ENCODE results near the gene ZDBF2.
"Not testable (repeated sequence)": the region's sequence is repeated elsewhere in the genome, so short reads cannot be mapped to it uniquely, and the experiment has no call there.

ZDBF2 gene

DNA sequence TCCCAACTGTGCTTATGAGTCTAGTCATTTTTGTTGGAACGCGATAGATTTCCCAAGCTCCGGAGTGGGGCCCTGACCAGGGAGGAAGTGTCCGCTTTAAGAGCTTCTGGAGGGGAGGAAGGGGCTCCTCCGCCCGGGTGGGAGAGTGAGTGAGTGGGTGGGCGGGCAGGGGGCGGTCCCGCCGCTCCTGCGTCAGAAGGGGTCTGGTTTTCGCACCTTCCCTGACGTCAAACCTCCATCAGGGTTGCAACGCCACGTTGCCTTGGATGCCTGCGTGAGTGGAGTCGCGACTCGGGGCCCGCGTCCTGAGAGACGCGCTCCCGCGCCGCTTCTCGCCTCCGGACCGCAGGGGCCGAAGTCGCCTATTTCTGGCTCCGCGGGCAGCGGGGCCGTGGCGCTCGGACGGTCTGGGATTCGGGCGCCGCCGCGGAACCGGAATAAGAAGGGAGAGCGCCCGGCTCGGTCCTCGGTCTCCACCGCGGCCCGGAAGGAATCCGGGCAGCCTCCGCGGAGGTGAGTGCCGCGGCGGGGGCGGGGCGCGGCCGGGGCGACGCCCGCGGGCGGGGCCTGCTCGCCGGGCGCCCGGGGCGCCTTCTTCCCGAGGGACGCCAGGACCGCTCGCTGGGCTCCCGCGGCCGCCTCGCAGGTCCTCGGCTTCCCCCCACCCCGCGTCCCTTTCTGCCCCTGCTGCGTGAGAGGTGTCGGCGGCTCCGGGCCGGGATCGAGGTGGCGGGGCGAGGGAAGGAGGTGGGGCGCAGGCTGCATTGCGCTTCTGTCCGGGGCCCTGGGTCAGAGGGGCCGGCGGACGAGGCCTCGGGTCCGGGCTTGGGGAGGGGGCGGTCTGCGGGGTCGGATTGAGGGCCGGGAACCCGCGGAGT is at the start of gene ZDBF2:
Gene ZDBF2, plus strand, starts transcription at position 230 of the 878 bp plus-strand sequence. CDS start 7,187 bp downstream, outside the sequence.
- DNase-seq: peak; percentile 50
- peak; percentile 89 for ATAC-seq

DNA sequence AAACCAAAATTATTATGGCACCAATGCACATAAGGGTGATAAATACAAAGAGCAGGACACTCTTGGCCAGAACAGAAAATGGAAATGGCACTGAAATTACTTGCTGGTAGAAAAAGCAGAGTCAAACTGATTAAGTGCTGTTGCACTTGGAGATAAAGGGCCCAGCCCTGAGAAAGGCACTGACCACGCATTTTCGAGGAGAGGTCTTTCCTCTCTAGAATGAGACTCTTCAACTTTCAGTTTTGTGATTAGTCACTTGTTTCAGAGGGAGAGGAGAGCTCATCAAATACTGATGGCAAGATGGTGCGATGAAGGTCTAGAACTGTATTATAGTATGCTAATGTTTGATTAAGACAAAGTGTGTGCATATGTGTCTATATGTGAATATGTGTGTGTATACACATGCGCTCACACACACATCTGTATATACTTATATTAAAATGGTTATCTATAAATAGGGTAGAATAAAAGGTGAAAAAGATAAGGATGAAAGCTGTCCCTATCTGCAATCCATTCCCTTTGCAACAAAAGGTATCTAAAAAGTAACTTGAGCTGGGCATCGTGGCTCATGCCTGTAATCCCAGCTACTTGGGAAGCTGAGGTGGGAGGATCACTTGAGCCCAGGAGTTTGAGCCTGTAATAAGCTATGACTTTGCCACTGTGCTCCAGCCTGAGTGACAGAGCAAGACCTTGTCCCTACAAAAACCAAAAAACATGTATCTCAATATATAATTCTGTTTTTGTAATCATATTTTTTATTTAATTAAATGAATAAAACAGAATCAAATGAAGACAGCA is 48.8 kb upstream of the ZDBF2 start:
- ATAC-seq: no peak
- no peak for DNase-seq

DNA sequence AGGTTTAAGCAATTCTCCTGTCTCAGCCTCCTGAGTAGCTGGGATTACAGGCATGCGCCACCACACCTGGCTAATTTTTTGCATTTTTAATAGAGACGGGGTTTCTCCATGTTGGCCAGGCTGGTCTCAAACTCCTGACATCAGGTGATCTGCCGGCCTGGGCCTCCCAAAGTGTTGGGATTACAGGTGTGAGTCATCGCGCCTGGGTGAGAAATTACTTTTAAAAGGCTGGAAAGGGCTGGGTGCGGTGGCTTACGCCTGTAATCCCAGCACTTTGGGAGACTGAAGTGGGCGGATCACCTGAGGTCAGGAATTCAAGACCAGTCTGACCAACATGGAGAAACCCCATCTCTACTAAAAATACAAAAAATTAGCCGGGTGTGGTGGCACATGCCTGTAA is 45.8 kb upstream of the ZDBF2 start:
- not testable (repeated sequence) for ATAC-seq, DNase-seq

DNA sequence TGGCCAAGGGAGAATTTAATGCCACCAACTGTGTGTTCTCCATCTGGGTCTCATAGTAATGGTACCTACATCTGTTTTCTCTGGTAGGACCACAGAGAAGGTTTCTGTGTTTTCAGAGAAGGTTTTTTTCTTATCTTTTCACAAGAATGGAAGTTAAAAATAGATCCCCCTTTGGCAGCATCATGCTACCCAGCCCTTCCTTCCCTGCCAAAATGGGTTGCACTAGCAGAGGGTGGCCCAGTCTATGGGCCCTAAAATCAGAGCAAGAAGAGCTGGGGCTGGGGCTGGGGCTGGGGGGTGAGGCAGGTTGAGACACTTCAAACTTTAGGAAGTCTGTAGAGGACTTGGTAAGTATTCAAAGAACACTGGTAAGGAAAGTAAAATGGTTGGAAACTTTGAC is 44.8 kb upstream of the ZDBF2 start:
- ATAC-seq: no peak

DNA sequence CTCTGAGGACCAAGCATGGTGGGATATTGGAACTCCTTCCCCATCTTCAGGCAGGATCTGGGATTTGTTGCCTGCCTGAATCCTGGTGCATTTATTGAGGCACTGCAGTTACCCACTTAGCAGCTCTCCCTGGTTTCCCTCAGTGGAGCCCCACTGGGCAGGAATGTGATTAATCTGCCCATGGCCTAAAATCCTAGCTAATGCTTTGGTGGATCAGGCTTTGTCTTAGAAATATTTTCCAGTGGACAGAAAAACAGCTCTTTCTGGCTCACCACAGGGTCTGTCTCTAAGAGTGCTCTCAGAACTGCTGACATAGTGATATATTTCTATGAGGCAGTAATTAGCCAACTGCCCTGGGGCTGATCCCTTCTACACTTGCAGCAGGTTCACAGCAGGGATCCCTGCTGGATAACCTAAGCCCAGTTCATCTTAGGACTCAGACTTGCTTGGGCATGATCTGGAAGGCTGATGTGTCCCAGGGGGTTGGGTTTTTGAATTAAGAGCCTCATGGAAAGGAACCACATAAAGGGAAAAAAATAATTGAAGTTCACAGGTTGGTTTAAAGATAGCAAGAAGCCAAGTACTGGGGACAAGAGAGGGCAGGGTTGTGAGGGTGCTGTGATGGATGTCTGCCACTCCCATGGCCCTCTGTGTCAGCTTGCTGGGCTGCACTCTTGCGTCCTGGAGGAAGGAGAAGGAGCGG is 44.3 kb upstream of the ZDBF2 start:
- ATAC-seq: no peak
- DNase-seq: no peak

More for the DNA sequence above, 44.8 kb upstream of the ZDBF2 start:
- DNase-seq: no peak

DNA sequence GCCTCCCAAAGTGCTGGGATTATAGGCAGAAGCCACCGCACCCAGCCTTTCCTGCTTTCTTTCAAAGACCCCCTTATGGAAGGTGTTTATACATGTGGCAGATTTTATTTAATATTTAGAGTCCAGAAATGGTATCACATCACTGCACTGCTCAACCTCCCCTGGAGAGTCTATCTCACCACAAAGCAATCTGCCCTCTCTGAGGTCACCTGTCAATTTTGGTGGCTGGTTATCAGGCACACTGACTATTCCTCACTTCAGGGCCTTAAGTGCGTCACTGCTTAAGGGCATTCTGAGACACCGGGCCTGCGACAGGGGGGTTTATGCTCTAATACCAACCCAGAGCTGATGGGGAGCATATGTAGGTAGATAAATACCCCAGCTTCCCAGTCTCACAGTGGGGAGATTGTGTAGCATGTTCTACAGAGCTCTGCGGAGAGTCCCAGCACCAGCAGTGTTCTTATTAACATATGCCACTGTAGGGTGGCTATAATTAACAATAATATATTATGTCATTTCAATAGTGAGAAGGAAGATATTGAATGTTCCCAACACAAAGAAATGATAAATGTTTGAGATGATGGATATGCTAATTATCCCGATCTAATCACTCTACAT is 42.7 kb upstream of the ZDBF2 start:
- DNase-seq: no peak
- ATAC-seq: no peak

DNA sequence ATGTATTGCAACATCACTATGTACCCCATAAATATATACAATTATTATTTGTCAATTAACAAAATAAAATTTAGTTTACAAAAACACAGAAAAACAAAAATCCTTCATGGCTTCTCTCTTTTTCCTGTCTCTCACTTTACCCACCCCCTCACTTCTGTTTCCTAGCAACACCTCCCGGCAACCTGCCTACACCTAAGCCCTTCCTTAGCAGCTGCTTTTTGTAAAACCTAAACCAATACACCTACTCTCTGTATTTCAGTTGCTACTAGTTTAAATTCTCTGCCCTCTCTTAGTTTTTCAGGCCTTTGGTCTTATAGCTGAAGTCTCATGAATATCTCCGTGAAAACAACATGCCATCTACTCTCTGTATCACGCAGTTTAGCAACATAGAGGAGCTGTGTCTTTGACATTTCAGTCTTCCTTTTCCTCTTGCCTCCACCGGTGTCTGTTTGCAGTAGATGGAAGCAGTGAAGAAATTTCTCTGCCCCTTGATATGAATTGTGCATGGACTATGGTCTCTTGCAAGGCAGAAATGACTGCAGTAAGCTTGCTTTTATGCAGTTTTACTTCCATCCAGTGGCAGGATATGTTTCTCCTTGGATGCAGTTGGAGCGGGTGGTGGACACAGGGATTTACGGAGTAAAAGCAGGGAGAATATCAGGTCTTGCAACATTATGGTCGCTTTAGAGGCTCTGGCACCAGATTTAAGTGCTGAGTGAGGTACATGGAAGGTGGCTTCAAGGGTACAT is 42.0 kb upstream of the ZDBF2 start:
- no peak for DNase-seq
- no peak for ATAC-seq

DNA sequence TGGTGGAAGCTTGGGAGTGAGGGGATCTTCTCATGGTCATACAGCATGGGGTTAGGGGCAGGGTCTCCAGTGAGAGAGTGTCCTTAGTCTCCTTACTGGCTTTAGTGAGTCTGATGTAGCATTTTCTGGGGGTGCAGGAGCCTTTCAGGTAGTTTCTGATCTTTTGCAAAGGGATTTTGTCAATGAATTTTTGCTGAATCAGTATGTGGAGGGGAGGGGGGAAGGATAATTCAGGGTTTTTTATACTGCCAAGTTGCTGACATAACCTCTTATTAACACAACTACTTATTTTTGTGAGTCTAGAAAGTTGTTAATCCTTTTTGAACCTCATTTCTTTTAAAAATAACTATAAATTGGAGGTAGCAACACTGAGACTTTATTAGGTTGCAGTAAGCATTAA is 35.3 kb upstream of the ZDBF2 start:
- DNase-seq (no peak), ATAC-seq (no peak)

DNA sequence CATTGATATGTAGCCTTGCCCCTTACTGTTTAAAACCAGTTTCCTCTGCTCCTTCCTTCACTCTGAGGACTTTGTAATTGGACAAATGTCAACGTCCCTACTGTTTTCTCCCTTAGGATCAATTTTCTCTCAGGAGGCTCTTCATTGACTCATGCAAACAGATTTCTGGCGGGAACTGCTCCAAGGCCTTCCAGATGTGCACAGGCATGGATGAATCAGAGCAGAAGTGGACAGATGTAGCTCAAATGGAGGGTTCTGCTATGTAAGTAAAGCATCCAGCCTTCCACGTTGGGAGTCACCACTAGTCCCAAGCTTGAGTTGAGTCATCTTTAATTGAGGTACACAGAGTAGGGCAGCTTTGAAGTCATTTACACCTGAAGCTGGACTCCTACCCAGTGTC is 34.1 kb upstream of the ZDBF2 start:
- DNase-seq: no peak
- no peak for ATAC-seq

DNA sequence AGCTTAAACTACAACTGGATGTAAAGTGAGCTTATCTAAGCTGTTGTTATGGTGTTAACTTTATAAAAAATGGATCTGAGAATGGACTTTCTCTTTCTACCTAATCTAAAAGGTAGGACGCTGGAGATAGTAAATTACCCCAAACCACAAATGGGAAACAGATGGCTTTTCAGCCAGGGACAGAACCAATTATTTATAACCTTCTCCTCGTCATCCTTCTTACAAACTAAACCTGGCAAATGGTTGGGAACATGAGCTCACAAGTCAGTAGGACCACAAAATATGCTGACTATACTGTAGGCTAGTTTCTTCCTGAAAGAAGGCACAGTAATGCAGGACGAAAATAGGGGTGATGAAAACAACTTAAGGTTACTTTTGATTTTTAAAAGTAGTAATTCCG is 32.7 kb upstream of the ZDBF2 start:
- DNase-seq (no peak), ATAC-seq (no peak)

DNA sequence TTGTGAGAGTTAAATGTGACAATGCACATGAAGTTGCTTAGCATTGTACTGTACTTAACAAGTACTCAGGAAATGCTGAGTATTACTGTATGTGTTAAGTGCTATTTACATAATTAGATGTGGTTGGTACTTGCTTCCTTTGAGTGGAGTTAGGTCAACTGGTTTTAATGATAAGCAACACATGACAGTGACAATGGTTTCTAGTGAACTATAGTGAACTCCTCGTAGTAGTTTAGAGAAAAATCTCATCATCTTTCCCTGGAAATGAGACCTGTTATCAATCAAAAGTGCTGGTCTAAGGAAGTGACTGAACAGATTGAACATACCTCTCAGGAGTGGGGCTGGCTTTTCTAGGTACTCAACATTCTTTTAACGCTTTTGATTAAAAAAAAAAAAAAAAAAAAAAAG is 29.2 kb upstream of the ZDBF2 start:
- ATAC-seq: no peak
- no peak for DNase-seq

DNA sequence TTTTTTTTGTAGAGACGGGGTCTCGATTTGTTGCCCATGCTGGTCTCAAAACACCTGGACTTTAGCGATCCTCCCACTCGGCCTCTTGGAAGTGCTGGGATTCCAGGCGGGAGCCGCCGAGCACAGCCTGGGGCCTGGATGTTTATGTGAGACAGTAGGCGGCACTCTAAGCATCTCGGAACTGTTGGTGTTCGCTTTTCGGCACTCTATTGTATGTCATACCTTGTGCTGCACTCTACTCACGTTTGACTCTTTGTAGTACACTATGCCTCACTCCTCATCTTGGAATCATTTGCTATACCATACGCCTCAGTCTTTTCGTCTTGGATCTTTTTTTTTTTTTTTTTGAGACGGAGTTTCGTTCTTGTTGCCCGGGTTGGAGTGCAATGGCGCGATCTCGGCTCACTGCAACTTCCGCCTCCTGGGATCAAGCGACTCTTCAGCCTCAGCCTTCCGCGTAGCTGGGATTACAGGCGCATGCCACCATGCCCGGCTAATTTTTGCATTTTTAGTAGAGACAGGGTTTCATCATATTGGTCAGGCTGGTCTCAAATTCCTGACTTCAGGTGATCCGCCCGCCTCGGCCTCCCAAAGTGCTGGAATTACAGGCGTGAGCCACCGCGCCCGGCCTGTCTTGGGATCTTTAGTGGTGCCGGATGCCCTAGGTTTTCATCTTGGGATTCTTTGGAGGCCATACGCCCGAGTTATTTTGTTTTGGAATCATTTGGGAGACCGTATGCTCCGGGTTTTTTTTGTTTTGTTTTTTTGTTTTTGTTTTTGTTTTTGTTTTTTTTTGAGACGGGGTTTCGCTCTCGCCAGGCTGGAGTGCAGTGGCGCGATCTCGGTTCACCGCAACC is 24.2 kb upstream of the ZDBF2 start:
- no peak for DNase-seq
- no peak for ATAC-seq

DNA sequence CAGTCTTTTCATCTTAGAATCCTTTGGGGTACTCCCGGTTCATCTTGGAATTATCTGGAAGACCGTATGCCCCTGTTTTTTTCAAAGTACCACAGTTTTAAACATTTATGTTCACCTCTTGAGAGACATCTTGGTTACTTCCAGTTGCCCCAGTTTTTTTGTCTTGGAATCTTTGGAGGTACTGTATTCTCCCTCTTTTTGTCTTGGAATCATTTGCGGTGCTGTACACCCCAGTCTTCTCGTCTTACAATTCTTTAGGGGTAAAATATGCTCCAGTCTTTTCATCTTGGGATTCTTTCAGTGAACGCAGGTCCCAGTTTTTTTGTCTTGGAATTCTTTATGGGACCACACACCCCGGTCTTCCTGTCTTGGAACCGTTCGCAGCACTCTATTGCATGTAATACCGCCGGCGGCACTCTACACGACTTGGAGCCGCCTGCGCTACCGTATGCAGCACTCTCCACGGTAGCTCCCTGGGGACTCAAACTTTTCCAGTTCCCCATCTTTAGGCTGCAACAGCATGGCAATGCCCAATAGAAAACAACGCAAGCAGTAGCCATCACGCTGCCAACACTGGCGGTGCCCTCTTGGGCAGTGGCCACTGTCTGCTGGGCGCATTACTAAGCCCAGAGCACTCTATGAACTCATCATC is 21.2 kb upstream of the ZDBF2 start:
- DNase-seq (no peak), ATAC-seq (no peak)

DNA sequence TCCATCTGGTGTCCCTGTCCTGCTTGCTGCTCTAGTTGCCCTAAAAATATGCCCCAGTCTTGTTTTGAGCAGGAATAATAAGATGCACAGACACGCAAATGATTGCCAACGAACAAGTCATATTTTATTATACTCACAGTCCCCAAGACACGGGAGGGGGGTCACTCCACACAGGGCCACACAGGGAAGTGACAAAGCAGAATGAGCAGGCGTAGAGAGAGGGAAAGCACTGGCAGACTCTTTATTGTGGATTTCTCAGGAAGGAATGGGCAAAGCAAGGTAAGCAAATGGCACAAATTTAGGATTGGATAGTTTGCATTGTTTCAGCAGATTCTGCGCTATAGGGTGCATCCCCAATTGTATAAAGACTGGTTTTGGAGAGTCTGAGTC is 20.7 kb upstream of the ZDBF2 start:
- ATAC-seq (no peak), DNase-seq (no peak)

DNA sequence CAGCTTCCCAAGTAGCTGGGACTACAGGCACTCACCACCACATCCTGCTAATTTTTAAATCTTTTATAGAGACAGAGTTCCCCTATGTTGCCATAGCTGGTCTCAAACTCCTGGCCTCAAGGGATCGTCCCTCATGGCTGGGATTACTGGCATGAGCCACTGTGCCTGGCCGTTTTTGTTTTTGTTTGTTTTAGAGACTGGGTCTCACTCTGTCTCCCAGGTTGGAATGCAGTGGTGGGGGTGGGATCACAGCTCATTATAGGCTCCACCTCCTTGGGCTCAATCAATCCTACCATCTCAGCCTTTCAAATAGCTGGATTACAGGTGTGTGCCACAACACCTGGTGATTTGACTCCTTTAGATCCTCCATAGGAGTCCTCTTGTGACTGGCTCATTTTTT is 19.5 kb upstream of the ZDBF2 start:
- DNase-seq (no peak), ATAC-seq (no peak)

DNA sequence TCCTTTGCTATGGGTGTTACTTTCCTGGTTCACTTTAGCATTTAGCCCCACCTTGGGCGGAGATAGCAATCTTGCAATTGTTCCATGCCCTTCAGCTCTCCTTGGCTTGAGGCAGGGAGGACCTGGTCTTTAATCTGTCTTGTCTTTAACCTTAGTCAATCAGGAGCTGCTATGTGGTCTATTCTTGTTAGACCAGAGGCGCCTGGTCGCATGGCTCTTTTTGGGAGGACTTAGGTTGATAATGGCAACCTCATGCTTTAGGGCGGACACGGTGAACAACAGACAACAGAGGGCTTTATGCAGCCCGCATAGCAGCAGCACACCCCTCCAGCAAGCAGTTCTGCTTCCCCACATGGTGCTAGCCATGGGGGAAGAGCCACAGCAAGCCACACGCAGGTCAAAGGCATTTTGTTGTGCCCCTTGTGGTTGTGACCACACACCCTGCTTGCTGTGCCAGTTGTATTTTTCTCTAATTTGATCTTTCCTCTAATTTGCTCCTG is 17.7 kb upstream of the ZDBF2 start:
- DNase-seq (no peak), ATAC-seq (no peak)

DNA sequence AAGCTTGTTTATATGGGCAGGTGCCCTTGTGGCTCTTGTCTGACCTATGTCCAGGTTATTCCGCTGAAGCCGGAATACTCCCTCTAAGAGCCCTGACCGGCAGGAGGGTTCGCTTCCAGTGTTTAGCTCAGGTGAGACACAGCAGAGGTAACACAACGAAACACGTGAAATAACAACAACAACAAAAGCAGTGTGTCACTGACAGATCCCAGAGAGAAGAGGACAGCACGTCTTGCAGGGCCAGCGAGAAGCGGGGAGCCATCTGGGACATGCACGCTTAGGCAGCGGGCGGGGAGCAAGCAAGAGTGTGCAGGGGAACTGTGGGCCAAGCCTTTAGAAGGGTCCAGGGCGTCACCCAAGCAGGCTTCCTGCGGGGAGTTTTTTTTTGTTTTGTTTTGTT is 17.1 kb upstream of the ZDBF2 start:
- ATAC-seq: no peak
- no peak for DNase-seq

DNA sequence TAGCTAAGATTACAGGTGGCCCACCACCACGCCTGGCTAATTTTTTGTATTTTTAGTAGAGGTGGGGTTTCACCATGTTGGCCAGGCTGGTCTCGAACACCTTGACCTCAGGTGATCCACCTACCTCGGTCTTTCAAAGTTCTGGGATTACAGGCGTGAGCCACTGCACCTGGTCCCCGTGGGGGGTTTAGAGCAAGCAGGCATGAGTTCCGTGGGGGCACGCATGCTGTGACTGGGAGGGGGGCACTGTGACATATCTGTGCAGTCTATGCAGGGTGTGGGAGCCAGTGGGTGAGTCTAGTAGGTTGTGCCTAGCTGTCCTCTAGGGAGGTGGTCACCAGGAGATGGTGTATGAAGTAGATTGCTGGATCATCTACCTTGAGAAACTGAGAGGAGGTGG is 16.6 kb upstream of the ZDBF2 start:
- no peak for DNase-seq
- no peak for ATAC-seq

DNA sequence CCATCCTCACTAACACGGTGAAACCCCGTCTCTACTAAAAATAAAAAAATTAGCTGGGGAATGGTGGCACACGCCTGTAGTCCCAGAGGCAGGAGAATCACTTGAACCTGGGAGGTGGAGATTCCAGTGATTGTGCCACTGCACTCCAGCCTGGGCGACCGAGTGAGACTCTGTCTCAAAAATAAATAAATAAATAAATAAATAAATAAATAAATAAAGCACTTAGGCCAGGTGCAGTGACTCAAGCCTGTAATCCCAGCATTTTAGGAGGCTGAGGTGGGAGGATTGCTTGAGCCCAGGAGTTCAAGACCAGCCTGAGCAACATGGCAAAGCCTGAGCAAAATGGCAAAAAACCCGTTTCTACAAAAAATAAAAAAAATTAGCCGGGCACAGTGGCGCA is 15.8 kb upstream of the ZDBF2 start:
- not testable (repeated sequence) for DNase-seq, ATAC-seq

Measured in stimulated activated naive CD8-positive, alpha-beta T cell treated with anti-CD3 and anti-CD28 coated beads, Interleukin-15, Interleukin-2, amounts not matched to agents 100 U/mL and 50 U/mL, for 24 hours (primary cell).